HG03439 (cell line): Measurements from ENCODE around the gene TTC14.

Source experiments
- ATAC-seq: cut with Tn5 transposase; IDR thresholded peaks from one replicate; pipeline ENCODE4 v1.9.1; 2021; ENCODE audit warnings: mild to moderate bottlenecking, moderate library complexity; ENCODE audit not compliant: unreplicated experiment

The TTC14 gene

DNA sequence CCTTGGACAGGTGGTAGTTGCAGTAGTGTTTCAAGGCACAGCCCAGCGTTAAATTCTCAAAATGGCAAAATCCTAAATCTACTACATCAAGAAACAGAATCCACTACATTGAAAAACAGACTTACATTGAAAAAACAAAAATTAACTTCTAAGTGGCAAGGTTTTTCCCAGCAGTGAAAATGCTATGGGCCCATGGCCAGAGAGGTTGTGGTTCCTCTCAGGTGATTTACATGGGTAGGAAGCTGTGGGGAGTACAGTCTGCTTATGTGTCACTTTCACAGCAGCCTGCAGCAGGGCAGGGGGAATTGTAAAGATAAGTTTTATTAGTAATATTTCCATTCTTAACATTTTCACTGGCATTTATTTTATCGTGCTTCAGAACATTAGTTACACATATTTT, 24.9 kb downstream of the TTC14 start:
- ATAC-seq, result peak; percentile 87

DNA sequence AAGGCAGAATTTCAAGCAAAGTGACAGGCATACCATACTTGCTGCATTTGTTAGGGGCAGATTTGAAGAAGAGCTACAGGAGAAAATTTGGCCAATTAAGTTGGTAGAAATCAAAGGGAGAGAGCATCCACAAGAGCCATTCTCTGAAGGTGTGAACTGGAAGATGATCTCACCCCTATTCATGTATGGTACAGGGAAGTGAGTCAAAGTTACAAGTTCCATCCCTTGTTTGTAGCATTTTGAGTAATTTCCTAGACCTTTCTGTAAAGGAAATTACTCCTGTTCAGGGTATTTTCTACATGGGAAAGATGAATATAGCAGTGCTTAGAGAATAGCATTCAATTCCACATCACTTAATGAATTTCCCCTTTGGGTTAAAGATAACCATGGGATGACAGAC, 28.4 kb downstream of the TTC14 start:
- no peak for ATAC-seq

DNA sequence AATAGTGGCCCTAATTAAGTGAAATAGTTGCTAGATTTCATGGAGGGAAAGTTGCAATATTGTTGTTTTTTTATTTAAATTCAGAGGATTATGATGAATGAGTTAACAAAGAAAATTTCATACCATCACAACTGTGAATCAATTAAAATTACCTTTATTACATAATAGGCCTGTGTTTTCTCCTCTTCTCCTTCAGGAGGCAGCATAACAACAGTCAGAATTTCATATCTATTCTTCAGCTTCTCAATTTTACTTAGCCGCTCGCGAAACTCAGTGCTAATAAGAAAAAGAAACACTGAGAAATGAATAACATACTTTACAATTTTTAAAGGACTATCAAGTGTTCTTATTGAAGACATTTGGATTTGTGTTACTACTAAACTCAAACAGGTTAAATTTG, 29.4 kb downstream of the TTC14 start:
- ATAC-seq, result no peak

DNA sequence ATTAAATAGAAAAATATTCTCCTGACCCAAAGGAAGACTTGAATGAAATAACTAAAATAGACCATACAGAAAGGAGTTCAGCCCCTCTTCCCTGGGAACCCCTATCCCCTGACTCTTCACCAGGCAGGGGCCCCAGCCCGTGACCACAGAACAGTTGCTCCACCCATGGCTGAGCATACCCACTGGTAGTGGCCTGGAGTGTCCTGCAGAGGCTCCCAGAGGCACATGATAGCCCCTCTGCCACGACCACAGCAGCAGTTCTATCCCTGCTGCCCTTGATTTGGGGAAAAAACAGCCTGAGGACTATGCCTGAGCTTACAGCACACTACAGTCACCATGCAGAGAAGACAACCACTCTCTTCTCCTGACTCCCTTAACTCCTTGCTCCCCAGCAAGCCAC, 31.8 kb downstream of the TTC14 start:
- ATAC-seq, result no peak

DNA sequence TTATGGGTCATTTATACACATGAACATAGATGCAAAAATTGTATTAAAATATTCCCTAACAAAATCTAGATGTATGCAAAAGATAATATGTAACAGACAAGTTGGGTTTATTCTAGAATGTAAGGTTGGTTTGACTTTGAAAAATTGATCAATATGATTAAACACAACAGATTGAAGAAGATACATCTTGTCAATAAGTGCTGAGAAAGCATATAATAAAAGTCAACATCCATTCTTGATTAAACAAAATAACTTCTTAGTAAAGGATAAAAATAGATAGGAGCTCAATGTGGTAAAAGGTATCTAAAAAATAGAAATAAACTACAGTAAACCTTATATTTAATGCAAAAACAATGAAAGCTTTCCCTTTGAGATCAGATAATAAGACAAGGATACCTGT, 39.0 kb downstream of the TTC14 start:
- no peak for ATAC-seq

DNA sequence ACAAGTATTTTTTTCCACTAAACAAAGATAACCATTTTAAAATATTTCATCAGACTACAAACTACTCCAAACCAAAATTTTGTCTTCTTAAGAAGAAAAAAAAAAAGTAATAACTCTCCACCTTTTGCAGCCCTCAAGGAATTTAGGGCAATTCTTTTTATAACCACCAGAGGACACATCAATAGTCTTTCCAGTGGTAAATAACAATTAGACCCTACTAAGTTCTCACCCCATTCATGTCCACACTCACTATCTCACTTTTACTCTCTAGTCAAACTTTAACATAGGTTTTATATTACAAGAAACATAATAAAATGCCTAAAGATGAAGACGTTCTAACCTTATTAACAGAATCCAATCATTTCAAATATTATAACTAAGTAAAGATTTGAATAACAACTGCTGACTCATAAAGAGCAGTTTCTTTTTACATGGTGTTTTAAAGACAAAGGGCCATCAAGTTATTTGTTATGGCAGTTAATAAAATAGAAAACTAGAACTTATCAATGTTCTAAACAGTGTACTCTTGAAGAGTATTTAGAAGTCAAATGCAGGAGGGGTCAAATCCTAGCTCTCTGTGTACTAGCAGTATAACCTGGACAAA, 44.3 kb downstream of the TTC14 start:
- ATAC-seq, result no peak

DNA sequence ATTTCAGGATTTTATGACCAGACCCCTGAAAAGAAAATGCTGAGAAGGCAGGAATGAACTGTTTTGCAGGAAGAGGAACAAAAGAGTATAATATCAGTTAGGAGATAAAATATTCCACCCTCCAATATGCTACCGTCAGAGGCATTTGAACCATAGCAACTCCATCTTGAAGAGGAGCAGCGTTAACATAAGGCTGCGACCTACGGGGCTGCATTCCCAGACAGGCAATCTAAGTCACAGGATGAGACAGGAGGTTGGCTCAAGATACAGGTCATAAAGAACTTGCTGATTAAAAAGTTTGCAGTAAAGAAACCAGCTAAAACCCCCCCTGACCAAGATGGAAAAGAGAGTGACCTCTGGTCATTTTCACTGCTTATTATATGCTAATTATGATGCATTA, 54.4 kb downstream of the TTC14 start:
- ATAC-seq, result no peak

DNA sequence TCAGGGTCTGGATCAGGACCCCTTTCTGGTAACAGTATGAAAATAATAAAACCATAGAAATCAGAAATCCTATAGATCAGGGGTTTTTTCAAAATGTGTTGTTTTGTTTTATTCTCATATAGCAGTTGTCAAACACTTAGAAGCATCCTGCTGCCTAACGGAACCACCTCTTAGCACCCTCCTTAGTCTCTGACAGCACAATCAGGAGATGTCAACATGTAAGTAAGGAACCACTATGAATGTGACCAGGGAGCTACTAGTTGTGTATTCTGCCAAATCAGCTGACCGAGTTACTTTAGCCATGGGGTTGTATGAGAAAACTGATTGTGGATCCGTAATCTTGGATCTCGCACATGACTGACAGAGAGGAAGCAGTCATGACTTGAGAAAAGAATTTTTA, 55.1 kb downstream of the TTC14 start:
- no peak for ATAC-seq
